ENCODE results near the gene PXYLP1.
"Not testable (repeated sequence)": the region's sequence is repeated elsewhere in the genome, so short reads cannot be mapped to it uniquely, and the experiment has no call there.

Gene PXYLP1

GRCh38 chr3:141302364-141303141, 70.9 kb downstream of the PXYLP1 start:
- no peak for DNase-seq

- peak in 4 of 5 donors; percentile 39 to 76 (median 66) for DNase-seq
Measured at GRCh38 chr3:141303481-141304223, 72.0 kb downstream of the PXYLP1 start.

GRCh38 chr3:141305436-141305835, 73.8 kb downstream of the PXYLP1 start:
- DNase-seq: no peak

- no peak for DNase-seq
Measured at GRCh38 chr3:141306276-141306675, 74.7 kb downstream of the PXYLP1 start.

GRCh38 chr3:141306922-141307321, 75.3 kb downstream of the PXYLP1 start:
- DNase-seq: peak in 3 of 5 donors; percentile 6 to 66 (median 22)

- peak in 1 of 5 donors; percentile 38 for DNase-seq
Measured at GRCh38 chr3:141307351-141308059, 75.9 kb downstream of the PXYLP1 start.

GRCh38 chr3:141308588-141309218, 77.1 kb downstream of the PXYLP1 start:
- no peak for DNase-seq

- DNase-seq: no peak
Measured at GRCh38 chr3:141311170-141311495, 79.5 kb downstream of the PXYLP1 start.

GRCh38 chr3:141311496-141312353, 80.1 kb downstream of the PXYLP1 start:
- DNase-seq: peak; percentile 95 to 98 (median 97)

- DNase-seq: no peak
Measured at GRCh38 chr3:141312354-141313092, 80.9 kb downstream of the PXYLP1 start.

- no peak for DNase-seq
Measured at GRCh38 chr3:141313093-141313683, 81.6 kb downstream of the PXYLP1 start.

GRCh38 chr3:141314415-141314814, 82.8 kb downstream of the PXYLP1 start:
- not testable (repeated sequence) for DNase-seq

- DNase-seq: no peak
Measured at GRCh38 chr3:141316851-141317250, 85.2 kb downstream of the PXYLP1 start.

GRCh38 chr3:141320399-141321108, 88.9 kb downstream of the PXYLP1 start:
- DNase-seq: no peak

- no peak for DNase-seq
Measured at GRCh38 chr3:141321109-141321497, 89.5 kb downstream of the PXYLP1 start.

GRCh38 chr3:141323936-141324704, 92.5 kb downstream of the PXYLP1 start:
- DNase-seq: no peak

GRCh38 chr3:141326123-141326522, 94.5 kb downstream of the PXYLP1 start:
- no peak for DNase-seq

GRCh38 chr3:141326626-141327025, 95.0 kb downstream of the PXYLP1 start:
- no peak for DNase-seq
